Epidermal melanocyte (primary cell): ENCODE results near the gene CDKAL1.
"Not testable (repeated sequence)": the region's sequence is repeated elsewhere in the genome, so short reads cannot be mapped to it uniquely, and the experiment has no call there.

Experiments
- DNase-seq: peaks from one replicate; pipeline ENCODE4 v3.0.0; 2011; ENCODE audit warnings: low spot score; ENCODE audit not compliant: insufficient read length

The CDKAL1 gene

GRCh38 chr6:20791074-20791473 is 256.8 kb downstream of the CDKAL1 start:
- DNase-seq: no peak

- DNase-seq: no peak
Observed at GRCh38 chr6:20791944-20792343, 257.7 kb downstream of the CDKAL1 start.

GRCh38 chr6:20793174-20793573 is 258.9 kb downstream of the CDKAL1 start:
- DNase-seq: no peak

- no peak for DNase-seq
Observed at GRCh38 chr6:20797597-20797996, 263.3 kb downstream of the CDKAL1 start.

GRCh38 chr6:20800229-20800628 is 266.0 kb downstream of the CDKAL1 start:
- no peak for DNase-seq

- no peak for DNase-seq
Observed at GRCh38 chr6:20800653-20801052, 266.4 kb downstream of the CDKAL1 start.

- no peak for DNase-seq
Observed at GRCh38 chr6:20801595-20801994, 267.3 kb downstream of the CDKAL1 start.

- no peak for DNase-seq
Observed at GRCh38 chr6:20802596-20802995, 268.3 kb downstream of the CDKAL1 start.

GRCh38 chr6:20805021-20805420 is 270.8 kb downstream of the CDKAL1 start:
- no peak for DNase-seq

- no peak for DNase-seq
Observed at GRCh38 chr6:20806669-20807068, 272.4 kb downstream of the CDKAL1 start.

- DNase-seq: no peak
Observed at GRCh38 chr6:20808439-20808838, 274.2 kb downstream of the CDKAL1 start.

GRCh38 chr6:20808924-20809323 is 274.7 kb downstream of the CDKAL1 start:
- no peak for DNase-seq

- DNase-seq: no peak
Observed at GRCh38 chr6:20810727-20811108, 276.5 kb downstream of the CDKAL1 start.

- no peak for DNase-seq
Observed at GRCh38 chr6:20811109-20811761, 277.0 kb downstream of the CDKAL1 start.

- DNase-seq: no peak
Observed at GRCh38 chr6:20812776-20813175, 278.5 kb downstream of the CDKAL1 start.

- DNase-seq: no peak
Observed at GRCh38 chr6:20814494-20814893, 280.2 kb downstream of the CDKAL1 start.

- no peak for DNase-seq
Observed at GRCh38 chr6:20816126-20816525, 281.9 kb downstream of the CDKAL1 start.

- no peak for DNase-seq
Observed at GRCh38 chr6:20817806-20818320, 283.6 kb downstream of the CDKAL1 start.

GRCh38 chr6:20819774-20820400 is 285.6 kb downstream of the CDKAL1 start:
- DNase-seq: no peak

- no peak for DNase-seq
Observed at GRCh38 chr6:20826378-20826777, 292.1 kb downstream of the CDKAL1 start.

GRCh38 chr6:20827798-20828197 is 293.5 kb downstream of the CDKAL1 start:
- no peak for DNase-seq

GRCh38 chr6:20830576-20830975 is 296.3 kb downstream of the CDKAL1 start:
- DNase-seq: no peak

GRCh38 chr6:20831251-20831650 is 297.0 kb downstream of the CDKAL1 start:
- not testable (repeated sequence) for DNase-seq
